Astrocyte of the cerebellum (primary cell): Measurements from ENCODE around the gene PDE6A.

Source experiments
- DNase-seq: peaks from one replicate; pipeline ENCODE4 v3.0.0-alpha.2; 2011; ENCODE audit warnings: low read depth
- H3K4me3 ChIP-seq: 2 replicates; pipeline ENCODE4 v1.5.1; 2011; ENCODE audit warnings: mild to moderate bottlenecking, low read depth, low read length, moderate library complexity
- CTCF ChIP-seq: IDR thresholded peaks from 2 replicates; pipeline ENCODE4 v1.5.1; 2012; ENCODE audit warnings: low read length, low read depth, moderate library complexity, mild to moderate bottlenecking; ENCODE audit errors: missing control alignments
- in situ Hi-C: cut with HindIII; loops from 2 replicates; pipeline ENCODE4 v1.10.0; 2017; ENCODE audit warnings: low sequenced_read_pairs

The PDE6A gene

DNA sequence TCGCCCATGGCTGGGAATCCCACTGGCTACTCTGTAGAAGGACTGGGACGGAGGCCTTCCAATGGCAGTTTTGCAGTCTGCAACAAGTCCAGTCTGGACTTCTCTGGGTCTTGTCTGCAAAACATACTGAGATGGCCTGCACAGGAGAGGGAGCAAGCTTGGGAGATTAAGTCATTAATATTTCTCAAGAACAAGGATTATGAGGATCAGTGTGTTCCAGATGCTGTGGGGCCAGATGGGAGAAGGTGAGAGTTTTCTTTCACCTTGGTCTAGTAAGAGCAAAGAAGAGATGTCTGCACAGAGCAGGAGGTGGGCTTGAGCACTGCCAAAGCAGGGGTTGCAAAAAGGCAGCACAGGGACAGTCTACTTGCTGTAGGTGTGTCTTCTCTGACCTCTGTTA, at the start of gene PDE6A:
TSS of gene PDE6A (minus strand) at position 128 of the 400 bp plus-strand sequence. CDS start at position 8, 120 bp downstream.
- in situ Hi-C loops = loop anchor here (5.0 to 10.0 kb wide), 2 partner anchors 60 to 92 kb away; partner anchors contain the start of genes HMGXB3 and TIGD6
- TF ChIP-seq CTCF = no peak

GRCh38 chr5:149993471-149993870, 48.9 kb upstream of the PDE6A start:
- DNase-seq = no peak
- TF ChIP-seq CTCF = no peak
- in situ Hi-C loops = loop anchor here (25.0 kb wide), 1 partner anchor 356 kb away; no protein-coding TSS in a partner anchor
- no peak overlapping the region for H3K4me3 ChIP-seq

More for the DNA sequence above, at the start of gene PDE6A:
- no peak within 1 kb of the TSS for H3K4me3 ChIP-seq
- no peak for DNase-seq

GRCh38 chr5:149990518-149991376, 46.2 kb upstream of the PDE6A start:
- TF ChIP-seq CTCF = peak; percentile 92
- in situ Hi-C loops = loop anchor here (25.0 kb wide), 1 partner anchor 353 kb away; no protein-coding TSS in a partner anchor
- peak; percentile 71 for DNase-seq
- no peak overlapping the region for H3K4me3 ChIP-seq

GRCh38 chr5:149988126-149988525, 43.5 kb upstream of the PDE6A start:
- no peak for DNase-seq
- TF ChIP-seq CTCF = no peak
- in situ Hi-C loops = loop anchor here (25.0 kb wide), 1 partner anchor 351 kb away; no protein-coding TSS in a partner anchor
- no peak overlapping the region for H3K4me3 ChIP-seq

- in situ Hi-C loops = loop anchor here (25.0 kb wide), 1 partner anchor 345 kb away; no protein-coding TSS in a partner anchor
- no peak for DNase-seq
- no peak for TF ChIP-seq CTCF
- no peak overlapping the region for H3K4me3 ChIP-seq
These were observed 37.9 kb upstream of the PDE6A start for GRCh38 chr5:149982505-149982904.

- no peak for TF ChIP-seq CTCF
These were observed 36.6 kb upstream of the PDE6A start for GRCh38 chr5:149981206-149981605.

More at GRCh38 chr5:149981206-149981605, 36.6 kb upstream of the PDE6A start:
- in situ Hi-C loops = loop anchor here (25.0 kb wide), 1 partner anchor 344 kb away; no protein-coding TSS in a partner anchor
- no peak for DNase-seq
- H3K4me3 ChIP-seq = no peak overlapping the region
